CD4-positive, alpha-beta T cell treated with Interleukin-17A for 1 hour (primary cell): ENCODE results near the gene HIVEP1.
A peak's percentile ranks its signal among the peaks of the same experiment; 100 is the strongest.
"Not testable (repeated sequence)": the region's sequence is repeated elsewhere in the genome, so short reads cannot be mapped to it uniquely, and the experiment has no call there.

Experiments used
- DNase-seq: peaks from one replicate; pipeline ENCODE4 v3.0.0-alpha.2; 2020

The HIVEP1 gene

GRCh38 chr6:12090714-12091113 is 78.6 kb downstream of the HIVEP1 start:
- no peak for DNase-seq

DNA sequence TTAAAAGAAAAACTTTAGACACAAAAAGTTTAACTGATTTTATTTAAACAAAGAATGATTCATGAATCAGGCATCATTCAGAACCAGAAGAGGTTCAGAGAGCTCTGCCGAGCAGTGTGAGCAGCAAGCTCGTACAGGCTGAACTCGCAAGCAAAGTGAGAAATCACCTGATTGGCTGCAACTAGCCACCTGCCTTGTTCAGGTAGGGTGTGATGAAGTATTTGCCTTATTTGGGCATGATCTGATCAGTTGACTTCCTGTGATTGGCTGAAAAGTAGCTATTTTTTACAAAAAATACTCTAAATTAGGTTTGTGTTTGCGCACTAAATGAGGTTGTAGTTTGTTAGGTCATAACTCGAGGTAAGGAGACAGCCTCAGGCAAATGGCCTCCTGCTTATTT is 80.7 kb downstream of the HIVEP1 start:
- no peak for DNase-seq

DNA sequence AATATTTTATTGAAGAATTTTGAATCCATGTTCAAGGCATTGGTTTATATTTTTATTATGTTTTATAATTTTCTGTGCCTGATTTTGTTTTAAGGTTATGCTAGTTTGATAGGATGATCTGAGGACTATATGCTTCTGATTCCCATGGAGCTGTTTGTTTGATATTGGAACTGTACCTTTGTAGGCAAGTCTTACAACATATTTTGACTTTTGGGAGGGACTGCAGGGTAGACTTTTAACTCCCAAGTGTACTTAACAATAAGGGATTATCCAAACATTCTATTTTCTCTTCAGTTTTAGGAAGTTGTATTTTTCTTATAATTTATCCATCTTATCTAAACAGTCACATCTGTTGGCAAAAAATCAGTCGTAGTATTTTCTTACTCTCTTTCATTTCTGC is 82.6 kb downstream of the HIVEP1 start:
- DNase-seq: no peak

DNA sequence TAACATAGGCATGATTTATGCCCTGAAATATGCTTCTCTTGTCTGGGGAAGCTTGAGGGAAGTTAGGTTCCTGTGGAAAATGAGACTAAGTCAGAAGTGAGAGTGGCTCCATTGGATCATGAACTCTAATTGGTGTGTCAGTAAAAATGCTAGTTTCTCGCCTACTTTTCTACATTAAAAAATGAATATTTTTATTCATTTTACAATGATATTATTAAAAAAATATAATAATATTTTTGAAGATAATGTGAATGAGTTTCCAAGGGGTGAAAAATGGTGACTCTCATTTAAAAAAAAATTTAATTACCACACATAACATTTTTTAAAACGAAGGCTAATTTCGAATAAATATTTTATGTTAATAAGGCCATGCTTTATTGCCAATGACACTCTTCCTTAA is 84.2 kb downstream of the HIVEP1 start:
- no peak for DNase-seq

GRCh38 chr6:12097791-12098190 is 85.7 kb downstream of the HIVEP1 start:
- no peak for DNase-seq

- no peak for DNase-seq
Observed at GRCh38 chr6:12099623-12100338, 87.7 kb downstream of the HIVEP1 start.

GRCh38 chr6:12101048-12101447 is 88.9 kb downstream of the HIVEP1 start:
- no peak for DNase-seq

DNA sequence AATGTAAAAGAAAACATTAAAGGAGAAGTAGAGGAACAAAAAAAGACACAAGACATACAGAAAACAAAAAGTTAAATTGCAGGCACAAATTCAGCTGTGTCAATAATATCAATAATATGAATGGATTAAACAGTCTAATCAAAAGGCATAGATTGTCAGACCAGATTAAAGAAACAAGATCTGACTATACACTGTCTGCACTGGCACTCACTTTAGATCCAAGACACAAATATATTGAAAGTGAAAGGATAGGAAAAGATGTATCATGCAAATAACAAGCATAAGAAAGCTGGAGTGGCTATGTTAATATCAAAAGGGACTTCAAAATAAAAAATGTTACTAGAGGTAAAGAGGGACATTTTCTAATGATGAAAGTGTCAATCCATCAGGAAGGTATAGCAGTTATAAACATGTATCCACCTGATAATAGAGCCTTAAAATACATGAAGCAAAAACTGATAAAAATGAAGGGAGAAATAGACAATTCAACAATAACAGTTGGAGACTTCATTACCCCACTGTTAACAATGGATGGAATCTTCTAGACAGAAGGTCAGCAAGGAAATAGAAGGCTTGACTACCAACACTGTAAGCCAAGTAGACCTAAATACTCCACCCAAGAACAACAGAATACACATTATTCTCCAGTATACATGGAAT is 89.7 kb downstream of the HIVEP1 start:
- DNase-seq: no peak

DNA sequence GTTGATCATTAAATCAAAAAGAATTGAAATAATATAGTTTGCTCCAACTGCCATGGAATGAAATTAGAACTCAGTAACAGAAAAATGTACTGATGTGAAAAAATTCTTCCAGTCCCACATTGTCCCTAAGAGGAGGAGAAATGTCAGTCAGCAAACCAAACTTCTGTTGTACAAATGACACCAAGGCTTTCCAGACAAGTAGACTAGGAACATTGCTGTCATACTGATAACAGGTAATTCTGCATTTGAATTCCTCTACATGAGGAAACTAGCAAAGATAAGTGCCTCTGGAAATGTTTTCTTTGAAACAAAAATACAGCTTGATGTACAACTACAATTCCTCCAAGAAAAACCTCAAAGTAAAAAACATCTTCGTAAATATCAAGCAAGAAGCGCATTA is 90.2 kb downstream of the HIVEP1 start:
- no peak for DNase-seq

DNA sequence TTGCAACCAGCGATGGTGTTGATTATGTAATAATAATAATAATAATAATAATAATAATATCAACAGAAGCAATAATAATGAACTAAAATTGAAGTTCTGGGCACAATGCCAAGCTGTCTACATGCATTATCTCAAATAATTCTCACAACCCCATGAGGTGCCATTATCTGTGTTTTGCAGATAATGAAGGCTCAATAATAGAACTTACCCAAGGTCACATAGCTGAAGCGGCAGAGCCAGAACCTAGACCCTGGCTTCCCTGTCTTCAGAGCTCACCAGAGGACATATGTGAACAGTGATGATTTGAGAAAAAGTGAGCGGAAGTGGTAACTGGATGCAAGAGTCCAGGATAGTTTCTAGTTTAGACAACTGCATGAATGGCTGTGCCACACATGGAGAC is 91.0 kb downstream of the HIVEP1 start:
- no peak for DNase-seq

GRCh38 chr6:12105271-12105670 is 93.2 kb downstream of the HIVEP1 start:
- no peak for DNase-seq

GRCh38 chr6:12108376-12108775 is 96.3 kb downstream of the HIVEP1 start:
- not testable (repeated sequence) for DNase-seq

DNA sequence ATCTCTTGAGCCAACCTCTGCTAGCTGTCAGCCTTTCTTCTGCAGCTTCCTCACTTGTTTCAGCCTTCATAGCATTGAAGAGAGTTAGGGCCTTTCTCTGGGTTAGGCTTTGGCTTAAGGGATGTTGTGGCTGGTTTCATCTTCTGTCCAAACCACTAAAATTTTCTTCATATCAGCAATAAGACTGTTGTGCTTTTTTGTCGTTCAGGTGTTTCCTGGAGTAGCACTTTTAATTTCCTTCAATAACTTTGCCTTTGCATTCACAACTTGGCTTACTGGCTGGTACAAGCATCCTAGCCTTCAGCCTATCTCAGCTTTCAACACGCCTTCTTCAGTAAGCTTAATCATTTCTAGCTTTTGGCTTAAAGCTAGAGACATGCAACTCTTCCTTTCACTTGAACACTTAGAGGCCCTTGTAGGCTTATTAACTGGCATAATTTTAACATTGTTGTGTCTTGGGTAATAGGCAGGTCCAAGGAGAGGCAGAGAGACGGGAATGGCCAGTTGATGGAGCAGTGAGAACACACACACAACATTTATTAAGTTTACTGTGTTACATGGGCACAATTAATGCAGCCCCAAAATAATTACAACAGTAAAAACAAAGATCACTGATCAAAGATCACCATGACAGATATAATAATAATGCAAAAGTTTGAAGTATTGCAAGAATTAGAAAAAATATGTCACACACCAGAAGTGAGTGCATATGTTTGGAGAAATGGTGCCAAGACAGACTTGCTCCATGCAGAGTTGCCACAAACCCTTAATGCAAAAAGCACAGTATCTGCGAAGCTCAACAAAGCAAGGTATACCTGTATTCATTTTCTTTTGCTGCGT is 98.6 kb downstream of the HIVEP1 start:
- DNase-seq: peak; percentile 28

DNA sequence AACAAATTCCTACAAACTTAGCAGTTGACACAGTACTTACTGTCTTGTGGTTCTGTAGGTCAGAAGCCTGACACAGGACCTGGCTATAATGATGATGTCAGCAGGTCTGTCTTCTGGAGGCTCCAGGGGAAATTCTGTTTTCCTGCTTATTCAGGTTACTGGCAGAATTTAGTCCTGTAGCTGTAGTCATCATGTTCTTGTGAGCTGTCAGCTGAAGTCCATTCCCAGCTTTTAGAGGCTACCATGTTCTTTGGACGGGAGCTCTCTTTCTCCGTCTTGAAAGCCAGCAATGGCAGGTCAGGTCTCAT is 99.2 kb downstream of the HIVEP1 start:
- DNase-seq: no peak

DNA sequence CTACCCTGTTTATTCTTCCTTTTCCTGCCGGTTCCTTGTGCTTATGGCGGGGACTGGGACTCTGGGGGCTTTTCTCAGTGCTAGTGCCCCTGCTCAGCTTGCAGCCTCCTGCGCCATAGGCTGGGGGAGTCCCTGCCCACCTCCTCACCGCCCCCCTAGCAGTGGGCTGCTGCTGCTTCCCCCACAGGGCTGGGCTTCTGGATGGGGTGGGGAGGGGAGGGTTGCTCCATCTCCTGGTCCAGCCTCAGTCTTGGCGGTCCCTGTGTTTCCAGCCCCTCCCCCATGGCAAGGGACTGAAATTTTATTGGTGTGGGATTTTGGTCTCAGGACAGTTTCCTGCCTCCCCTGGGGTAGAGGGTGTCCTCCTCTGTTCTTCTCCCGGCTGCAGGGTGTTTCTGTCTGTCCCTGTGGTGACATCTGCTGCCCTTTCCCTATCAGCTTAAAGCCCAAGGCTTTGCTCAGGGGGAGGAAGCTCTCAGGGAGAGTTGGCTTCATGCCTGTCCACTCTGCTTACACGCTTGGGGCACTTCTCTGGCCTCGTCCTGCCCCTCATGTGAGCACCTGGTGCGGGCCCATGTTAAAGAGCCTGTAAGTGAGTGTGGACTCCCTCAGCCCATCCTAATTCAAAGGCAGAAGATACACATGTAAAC is 100.6 kb downstream of the HIVEP1 start:
- no peak for DNase-seq

DNA sequence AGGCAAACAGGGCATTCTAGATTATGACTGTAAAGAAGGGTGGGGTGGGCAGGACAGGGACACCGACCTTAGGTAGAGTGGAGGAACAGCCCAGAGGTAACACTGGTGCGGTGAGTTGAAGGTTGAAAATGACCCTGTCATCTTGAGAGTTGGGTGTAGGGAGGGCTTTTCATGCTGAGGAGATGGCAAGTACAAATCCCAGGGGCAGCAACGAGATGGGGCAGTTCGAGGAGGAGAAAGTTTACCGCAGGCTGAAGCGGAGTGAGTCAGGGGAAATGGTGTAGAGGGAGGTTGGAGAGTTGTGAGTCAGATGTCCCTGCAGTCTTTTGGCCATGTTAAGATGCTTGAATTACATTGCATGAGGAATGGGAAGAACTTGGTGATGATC is 101.1 kb downstream of the HIVEP1 start:
- no peak for DNase-seq

DNA sequence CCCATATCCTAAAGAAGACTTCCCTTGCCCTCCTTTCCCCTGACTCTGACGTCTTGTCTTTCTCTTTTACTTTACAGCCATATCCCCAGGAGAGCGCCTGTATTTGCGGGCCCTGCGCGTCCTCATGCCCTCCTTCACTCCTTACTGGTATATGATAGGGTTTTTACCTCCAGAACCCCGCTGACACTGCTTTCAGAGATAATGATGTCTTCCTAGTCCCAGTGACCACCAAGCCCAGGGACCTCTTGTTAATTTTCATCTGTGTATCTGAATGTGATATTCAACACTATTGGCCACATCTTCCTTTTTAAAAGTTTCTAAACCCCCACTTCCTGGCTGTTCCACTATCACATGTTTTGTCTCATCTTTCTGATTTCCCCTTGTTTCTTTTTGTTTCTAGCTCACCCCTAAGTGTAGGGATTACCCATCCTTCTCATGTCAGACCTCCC is 102.0 kb downstream of the HIVEP1 start:
- DNase-seq: no peak

DNA sequence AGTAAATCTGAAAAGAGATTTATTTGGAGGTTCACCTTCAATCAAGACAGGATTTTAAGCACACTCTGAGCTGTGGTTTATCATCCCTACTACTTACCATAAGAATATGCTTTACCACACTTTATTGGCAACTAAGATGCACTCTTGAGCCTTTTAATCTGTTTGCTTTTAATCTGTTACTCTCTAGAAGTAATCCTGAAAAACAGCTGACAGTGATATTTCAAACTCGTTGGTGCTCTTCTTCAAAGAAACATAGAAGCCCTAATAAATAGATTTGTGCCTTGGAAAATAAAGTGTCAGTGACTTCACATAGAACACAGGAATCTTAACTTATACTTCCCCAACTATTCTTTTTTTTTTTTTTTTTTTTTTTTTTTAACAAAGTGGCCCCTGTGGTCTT is 102.9 kb downstream of the HIVEP1 start:
- DNase-seq: no peak

- DNase-seq: no peak
Observed at GRCh38 chr6:12115492-12115891, 103.4 kb downstream of the HIVEP1 start.

DNA sequence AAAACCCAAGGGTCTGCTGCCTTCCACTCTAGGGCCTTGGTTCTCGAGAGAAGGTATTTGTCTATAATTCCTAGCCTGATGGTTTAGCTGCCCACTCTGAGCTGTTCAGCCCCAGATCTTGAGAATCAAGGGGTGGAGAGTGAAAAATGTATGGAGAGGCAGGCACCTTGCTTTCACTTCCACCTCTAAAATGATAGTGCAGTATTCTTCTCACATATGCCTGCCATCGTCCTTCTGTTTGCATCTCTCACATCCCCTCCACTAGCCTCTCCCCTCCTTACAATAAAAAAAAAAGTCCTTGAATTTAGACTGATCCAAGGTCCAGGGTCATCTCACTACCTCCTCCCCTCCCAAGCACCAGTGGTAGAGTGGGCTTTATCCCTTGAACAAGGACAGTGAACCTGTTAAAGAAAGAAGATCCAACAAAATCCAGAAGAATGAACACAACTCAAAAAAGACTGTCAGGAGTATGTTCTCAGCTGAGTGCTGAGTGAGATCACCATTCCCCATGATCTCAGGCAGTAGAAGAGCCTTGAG is 104.2 kb downstream of the HIVEP1 start:
- DNase-seq: no peak

DNA sequence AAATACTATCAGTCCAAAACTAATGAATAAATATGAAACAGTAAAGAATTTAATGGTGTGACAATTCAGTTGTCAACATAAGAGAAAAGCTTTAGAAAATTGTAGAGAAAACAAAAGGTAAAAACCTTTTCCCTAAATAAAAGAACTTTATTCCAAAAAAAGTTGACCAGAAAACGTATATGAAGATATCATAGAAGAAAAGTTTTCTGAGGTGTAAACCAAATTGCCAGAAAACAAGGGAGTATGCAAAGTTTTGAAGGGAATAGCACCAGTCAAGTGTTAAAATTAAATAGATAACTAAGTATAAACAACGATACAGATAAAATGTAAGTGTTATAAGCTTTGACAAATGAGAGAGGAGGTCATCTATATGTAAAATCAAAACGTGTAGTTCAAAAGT is 104.9 kb downstream of the HIVEP1 start:
- DNase-seq: no peak

DNA sequence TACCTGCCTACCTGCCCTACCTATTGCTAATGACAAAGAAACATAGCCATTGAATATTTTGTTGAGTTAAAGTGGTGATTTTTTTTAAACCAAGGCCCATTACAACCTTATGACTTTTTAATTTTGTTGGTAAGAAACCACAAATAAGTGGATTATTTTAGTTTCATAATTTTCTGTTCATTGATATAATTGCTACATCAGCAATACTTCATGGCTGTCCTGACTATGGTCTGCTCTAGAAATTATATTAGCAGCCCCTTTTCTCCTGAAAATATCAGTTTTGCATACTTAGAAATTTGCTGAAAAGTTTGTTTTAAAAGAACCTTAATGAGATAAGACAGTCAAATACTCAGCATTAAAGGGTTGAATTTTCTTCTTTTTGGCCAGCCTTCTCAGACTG is 106.5 kb downstream of the HIVEP1 start:
- DNase-seq: no peak

GRCh38 chr6:12119085-12119588 is 107.0 kb downstream of the HIVEP1 start:
- DNase-seq: peak; percentile 78
